ENCODE data around the gene ALS2CL. TPM values are rescaled to one million over a fixed set of nuclear protein-coding genes. Genes with fewer than 3 reads are reported as not detected.

The ALS2CL gene
- total RNA-seq, 1 donor from 2014 or later = 37.0 TPM

DNA sequence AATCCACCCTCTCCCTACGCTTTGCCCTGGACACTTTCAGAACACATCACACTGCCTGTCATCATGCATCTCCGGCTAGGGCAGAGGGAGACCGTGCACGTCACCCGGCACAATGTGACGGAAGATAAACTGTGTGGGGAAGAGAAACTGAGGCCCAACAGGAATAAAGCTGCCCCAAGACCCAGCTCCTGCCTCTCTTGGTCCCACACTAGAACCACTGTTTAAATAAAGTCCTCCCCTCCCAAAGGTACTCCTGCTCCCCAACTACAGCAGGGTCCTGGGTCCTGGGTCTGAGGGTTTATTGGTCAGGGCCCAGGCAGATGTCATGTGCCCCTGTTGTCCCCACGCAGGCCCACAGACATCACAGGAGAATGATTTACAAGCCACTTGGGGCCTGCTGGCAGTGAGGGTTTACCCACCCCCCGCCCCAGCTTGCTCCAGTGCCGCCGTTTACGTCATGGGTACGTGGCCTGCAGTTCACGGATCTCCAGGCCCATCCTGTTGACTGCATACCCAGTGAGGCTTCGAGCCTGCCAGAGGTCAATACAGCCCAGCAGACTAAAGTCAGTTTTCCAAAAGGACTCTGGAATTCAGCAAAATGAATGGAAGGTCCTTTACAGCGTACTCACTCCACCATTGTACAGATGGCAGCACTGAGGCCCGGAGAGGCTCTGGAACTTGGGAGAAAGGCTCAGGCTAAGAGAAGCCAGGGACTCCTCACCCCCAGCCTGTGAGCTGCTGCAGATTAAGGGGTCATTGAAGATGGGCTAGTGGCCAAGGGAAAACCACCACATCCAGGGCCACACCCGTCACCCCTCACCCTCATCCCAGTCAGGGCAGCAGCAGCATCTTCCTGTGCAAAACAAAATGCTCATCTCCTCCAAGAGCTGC, 23.2 kb downstream of the ALS2CL start:
- DNase-seq (no peak), ATAC-seq (ENCODE audit: poor library complexity) (no peak)
- intact Hi-C loops (cut with DNase I) = no loop called here

DNA sequence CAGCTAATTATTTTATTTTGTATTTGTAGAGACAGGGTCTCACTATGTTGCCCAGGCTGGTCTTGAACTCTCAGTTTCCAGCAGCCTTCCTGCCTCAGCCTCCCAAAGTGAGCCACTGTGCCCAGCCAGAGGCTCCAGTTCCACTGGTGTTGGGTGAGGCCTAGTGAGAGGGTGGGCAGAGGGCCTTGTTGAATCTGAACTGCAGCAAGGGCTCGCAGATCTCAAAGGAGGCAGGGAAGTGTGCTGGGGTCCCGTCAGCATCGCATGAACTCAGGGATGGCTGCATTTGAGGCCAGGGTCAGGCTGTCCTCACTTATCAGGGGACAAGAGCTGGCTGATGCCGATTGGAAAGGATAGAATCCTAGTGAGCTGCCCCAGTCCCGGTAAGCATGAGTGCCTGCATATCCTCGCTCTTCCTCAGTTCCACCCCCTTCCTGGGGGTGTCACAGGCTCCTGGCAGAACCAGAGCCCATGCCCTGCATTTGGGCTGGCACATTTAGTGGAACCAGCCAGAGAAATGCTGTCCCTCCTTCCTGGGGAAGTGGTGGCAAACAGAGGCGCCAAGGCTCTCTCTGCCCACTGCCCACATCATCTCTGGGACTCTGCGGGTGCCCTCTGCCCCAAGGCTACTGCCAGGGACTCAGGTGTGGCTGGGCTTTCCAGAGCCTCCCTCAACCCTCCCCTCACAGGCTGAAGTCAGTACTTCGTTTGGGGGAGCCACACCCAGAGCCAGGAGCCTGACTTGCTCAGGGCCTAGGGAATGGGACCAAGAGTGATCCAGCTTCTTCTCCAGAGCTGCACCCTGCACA, 24.1 kb downstream of the ALS2CL start:
- intact Hi-C loops (cut with DNase I) = no loop called here
- ATAC-seq (ENCODE audit: poor library complexity) = no peak
- no peak for DNase-seq

DNA sequence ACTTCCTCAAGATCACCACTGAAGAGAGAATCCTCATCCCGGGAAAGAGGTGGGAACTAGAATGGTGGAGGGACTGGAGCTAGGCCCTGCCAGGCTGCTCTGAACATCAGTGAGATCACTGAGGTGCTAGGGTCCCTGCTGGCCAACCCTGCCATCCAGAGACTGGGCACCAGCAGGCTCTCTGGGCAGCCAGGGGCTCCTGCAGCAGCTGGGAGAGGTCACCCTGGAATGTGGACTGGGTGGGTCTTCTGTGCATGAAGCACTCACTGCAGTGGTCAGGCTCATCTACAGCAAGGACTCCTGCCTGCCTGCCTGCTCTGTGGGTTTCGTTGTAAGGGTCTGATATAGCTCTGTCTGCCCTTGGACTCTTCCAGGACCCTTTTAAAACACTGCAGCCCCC, 24.9 kb downstream of the ALS2CL start:
- ATAC-seq (ENCODE audit: poor library complexity) (no peak), DNase-seq (no peak)
- intact Hi-C loops (cut with DNase I) = no loop called here

- DNase-seq = no peak
- no peak for ATAC-seq (ENCODE audit: poor library complexity)
- intact Hi-C loops (cut with DNase I) = no loop called here
Observed at GRCh38 chr3:46668116-46668515, 25.4 kb downstream of the ALS2CL start.

GRCh38 chr3:46667657-46668056, 25.8 kb downstream of the ALS2CL start:
- intact Hi-C loops (cut with DNase I) = no loop called here
- DNase-seq (no peak), ATAC-seq (ENCODE audit: poor library complexity) (no peak)

DNA sequence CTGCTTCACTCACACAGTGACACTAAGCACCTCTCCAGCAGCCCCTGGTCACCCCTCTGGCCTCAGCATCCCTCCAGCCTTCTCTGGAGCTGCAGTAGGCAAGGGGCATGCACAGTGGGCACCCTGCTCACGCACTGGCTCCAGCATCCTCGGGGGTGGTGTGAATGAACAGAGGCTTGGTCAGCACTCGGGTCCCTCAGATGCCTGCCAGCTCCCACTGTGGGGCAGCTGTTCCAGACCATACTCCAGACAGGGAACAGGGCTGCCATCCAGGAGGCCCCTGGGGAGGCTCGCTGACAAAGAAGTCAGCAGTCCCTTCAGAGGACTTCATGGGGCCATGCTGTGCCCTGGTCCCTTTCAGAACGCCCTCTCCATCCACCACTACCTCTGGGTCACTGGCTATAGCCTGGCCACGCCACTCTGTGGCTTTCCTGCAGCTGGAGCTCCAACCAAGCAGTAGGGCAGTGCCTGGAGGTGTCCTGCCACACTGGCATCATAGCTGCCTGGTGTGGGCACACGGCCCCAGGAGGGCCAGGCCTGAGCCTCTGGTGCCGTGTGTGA, 26.3 kb downstream of the ALS2CL start:
- intact Hi-C loops (cut with DNase I) = no loop called here
- DNase-seq = no peak
- peak; percentile 0 for ATAC-seq (ENCODE audit: poor library complexity)

GRCh38 chr3:46666453-46666845, 27.0 kb downstream of the ALS2CL start:
- ATAC-seq (ENCODE audit: poor library complexity) (peak; percentile 58), DNase-seq (peak; percentile 66)
- intact Hi-C loops (cut with DNase I) = no loop called here

- no peak for DNase-seq
- ATAC-seq (ENCODE audit: poor library complexity) = no peak
- intact Hi-C loops (cut with DNase I) = no loop called here
Observed at GRCh38 chr3:46665763-46666452, 27.6 kb downstream of the ALS2CL start.

DNA sequence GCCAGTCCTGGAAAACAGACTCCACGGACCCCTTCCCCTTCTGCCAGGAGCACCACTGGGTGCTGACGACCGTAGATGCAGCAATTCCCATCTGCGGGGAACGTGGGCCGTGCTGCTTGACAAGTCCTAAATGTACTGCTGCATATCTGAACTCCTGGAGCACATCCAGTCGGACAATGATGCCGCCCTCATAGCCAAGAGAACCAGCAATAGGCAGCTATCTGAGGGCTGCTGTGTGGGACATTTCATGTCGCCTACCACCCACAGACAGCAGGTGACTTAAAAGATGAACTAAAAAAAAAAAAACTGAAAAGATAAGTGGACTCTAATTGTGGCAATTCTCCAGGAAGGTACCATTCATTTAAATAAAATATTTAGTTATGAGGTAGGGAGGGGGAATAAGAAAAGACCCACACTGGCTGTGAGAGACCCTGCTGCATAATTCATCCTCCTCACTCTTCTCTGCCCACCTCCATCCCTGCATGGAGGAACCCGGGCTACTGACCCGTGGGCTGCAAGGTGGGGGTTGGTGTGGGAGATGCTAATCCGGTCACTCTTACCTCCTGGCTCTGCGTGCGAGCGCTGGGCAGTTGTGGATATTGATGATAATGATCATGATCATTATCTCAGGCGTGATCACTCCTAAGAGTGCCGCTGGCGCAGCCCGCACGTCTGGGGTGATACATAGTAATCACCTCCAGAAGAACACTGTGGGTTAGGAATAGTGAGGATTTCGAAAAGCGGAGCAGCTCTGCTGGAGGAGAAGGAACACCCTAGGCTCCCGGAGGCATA, 28.3 kb downstream of the ALS2CL start:
- intact Hi-C loops (cut with DNase I) = no loop called here
- peak; percentile 28 for ATAC-seq (ENCODE audit: poor library complexity)
- DNase-seq = no peak

- DNase-seq (no peak), ATAC-seq (ENCODE audit: poor library complexity) (no peak)
- intact Hi-C loops (cut with DNase I) = no loop called here
Observed at GRCh38 chr3:46664188-46664970, 29.1 kb downstream of the ALS2CL start.

DNA sequence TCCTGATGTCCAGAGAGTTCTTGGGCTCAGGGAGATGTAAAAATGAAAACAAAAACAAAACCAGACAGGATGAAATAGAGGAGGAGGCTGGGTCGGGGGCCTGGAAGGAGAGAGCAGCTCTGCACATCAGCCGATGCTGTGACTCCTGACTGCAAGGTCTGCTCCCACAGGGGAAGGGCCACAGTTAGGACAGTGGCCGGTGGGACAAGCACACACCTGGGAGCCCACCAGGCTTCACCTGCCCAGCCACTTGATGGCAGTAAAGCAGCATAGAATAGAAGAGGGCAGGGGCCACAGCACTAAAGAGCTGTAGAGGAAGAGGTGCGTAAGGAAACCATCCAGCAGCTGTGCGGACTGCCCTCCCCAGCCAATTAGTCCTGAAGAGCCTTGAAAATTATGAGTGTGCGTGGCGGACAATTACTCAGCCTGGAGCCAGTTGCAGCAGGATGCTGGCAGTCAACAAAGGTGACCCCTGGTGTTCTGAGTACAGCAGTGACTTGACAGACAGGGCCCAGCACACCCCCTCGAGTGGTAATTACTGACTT, 29.8 kb downstream of the ALS2CL start:
- intact Hi-C loops (cut with DNase I) = no loop called here
- peak; percentile 11 for ATAC-seq (ENCODE audit: poor library complexity)

DNA sequence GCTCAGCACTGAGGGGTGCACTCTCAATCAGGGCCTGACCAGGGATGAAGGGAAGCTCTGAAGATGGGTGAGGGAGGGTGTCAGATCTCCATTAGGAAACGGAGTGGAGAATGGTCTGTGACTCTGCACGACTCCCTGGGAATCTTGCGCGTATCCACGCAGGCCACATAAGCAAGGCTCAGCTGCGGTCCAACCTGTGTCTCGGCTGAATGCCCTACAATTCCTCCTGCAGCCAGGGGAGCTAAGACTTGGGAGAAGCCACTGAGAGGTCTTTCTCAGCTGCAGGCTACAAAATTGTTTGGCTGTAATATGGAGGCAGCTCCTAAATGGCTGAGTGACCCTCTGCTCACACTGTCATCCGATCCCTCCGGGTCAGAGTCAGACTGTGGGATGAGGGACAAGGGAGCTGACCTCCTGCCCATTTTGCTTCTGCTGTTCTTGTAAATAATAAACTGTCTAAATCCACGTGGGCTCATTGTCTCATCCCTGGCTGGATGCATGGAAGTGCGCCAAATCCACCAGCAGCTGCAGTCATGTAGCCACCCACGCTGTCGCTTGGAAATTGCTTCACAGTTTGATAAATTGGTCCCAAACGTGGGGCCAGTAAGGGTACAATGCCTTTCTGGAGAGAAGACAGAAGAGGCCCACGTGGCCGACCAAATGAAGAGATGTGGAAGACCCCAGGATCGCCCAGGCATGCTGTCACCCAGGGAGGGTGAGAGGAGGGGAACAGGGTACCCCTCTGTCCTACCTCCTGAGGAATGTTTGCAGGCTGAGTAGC, 30.5 kb downstream of the ALS2CL start:
- intact Hi-C loops (cut with DNase I) = no loop called here
- no peak for ATAC-seq (ENCODE audit: poor library complexity)

More for the DNA sequence above, 29.8 kb downstream of the ALS2CL start:
- no peak for DNase-seq

GRCh38 chr3:46661776-46662766, 31.4 kb downstream of the ALS2CL start:
- DNase-seq = no peak
- intact Hi-C loops (cut with DNase I) = no loop called here
- ATAC-seq (ENCODE audit: poor library complexity) = no peak

More for the DNA sequence above, 30.5 kb downstream of the ALS2CL start:
- DNase-seq = no peak

- intact Hi-C loops (cut with DNase I) = no loop called here
- ATAC-seq (ENCODE audit: poor library complexity) (peak; percentile 74), DNase-seq (peak; percentile 77)
Observed at GRCh38 chr3:46660543-46661523, 32.6 kb downstream of the ALS2CL start.

Data from Right ventricle myocardium superior (tissue), 1 donor.